Activated CD8-positive, alpha-beta memory T cell treated with anti-CD3 and anti-CD28 coated beads, Interleukin-2, amount 50 U/mL, for 4 hours (primary cell): ENCODE data around the gene TTN.
"Not testable (repeated sequence)": the region's sequence is repeated elsewhere in the genome, so short reads cannot be mapped to it uniquely, and the experiment has no call there.

Source experiments
- DNase-seq: peaks from one replicate; pipeline ENCODE4 v3.0.0-alpha.2; 2020

TTN gene

GRCh38 chr2:178732913-178733312, 74.3 kb downstream of the TTN start:
- no peak for DNase-seq

- no peak for DNase-seq
These were observed 75.9 kb downstream of the TTN start for GRCh38 chr2:178731300-178731699.

- no peak for DNase-seq
These were observed 77.2 kb downstream of the TTN start for GRCh38 chr2:178730049-178730448.

- no peak for DNase-seq
These were observed 83.4 kb downstream of the TTN start for GRCh38 chr2:178723786-178724346.

- DNase-seq, result no peak
These were observed 84.9 kb downstream of the TTN start for GRCh38 chr2:178722296-178722695.

GRCh38 chr2:178718988-178719387, 88.2 kb downstream of the TTN start:
- no peak for DNase-seq

GRCh38 chr2:178718283-178718682, 88.9 kb downstream of the TTN start:
- no peak for DNase-seq

- no peak for DNase-seq
These were observed 90.8 kb downstream of the TTN start for GRCh38 chr2:178716394-178716793.

- no peak for DNase-seq
These were observed 91.9 kb downstream of the TTN start for GRCh38 chr2:178715366-178715765.

GRCh38 chr2:178707476-178707875, 99.7 kb downstream of the TTN start:
- DNase-seq, result no peak

GRCh38 chr2:178704876-178705275, 102.3 kb downstream of the TTN start:
- no peak for DNase-seq

GRCh38 chr2:178702361-178702760, 104.9 kb downstream of the TTN start:
- DNase-seq, result no peak

GRCh38 chr2:178700922-178701342, 106.3 kb downstream of the TTN start:
- DNase-seq, result no peak

- DNase-seq, result no peak
These were observed 107.1 kb downstream of the TTN start for GRCh38 chr2:178700136-178700535.

GRCh38 chr2:178692845-178693244, 114.4 kb downstream of the TTN start:
- no peak for DNase-seq

GRCh38 chr2:178689808-178690207, 117.4 kb downstream of the TTN start:
- no peak for DNase-seq

GRCh38 chr2:178683877-178684276, 123.3 kb downstream of the TTN start:
- DNase-seq, result no peak

- no peak for DNase-seq
These were observed 126.1 kb downstream of the TTN start for GRCh38 chr2:178681081-178681480.

- no peak for DNase-seq
These were observed 127.3 kb downstream of the TTN start for GRCh38 chr2:178679891-178680290.

GRCh38 chr2:178677599-178677998, 129.6 kb downstream of the TTN start:
- no peak for DNase-seq

- DNase-seq, result no peak
These were observed 131.2 kb downstream of the TTN start for GRCh38 chr2:178676046-178676445.

GRCh38 chr2:178674122-178674521, 133.1 kb downstream of the TTN start:
- DNase-seq, result no peak

- DNase-seq, result no peak
These were observed 140.8 kb downstream of the TTN start for GRCh38 chr2:178666458-178666857.

GRCh38 chr2:178658480-178658879, 148.7 kb downstream of the TTN start:
- not testable (repeated sequence) for DNase-seq

- DNase-seq, result no peak
These were observed 156.7 kb downstream of the TTN start for GRCh38 chr2:178650554-178650953.

- no peak for DNase-seq
These were observed 162.3 kb downstream of the TTN start for GRCh38 chr2:178644919-178645318.
